ENCODE results near the gene HYAL2. TPM values are rescaled to one million over a fixed set of nuclear protein-coding genes. Genes with fewer than 3 reads are reported as not detected.

HYAL2 gene
- total and polyA plus RNA-seq, 7 donors, result 8.6 to 62.6 (median 42.4) TPM

- H3K36me3 ChIP-seq, result peaks cover 18 to 32% (median 23%) of the 10 kb centered on the region in 4 donors
- no peak for DNase-seq
- intact Hi-C loops (cut with DNase I), result no loop called here
Measured at GRCh38 chr3:50331364-50331907, 8.9 kb upstream of the HYAL2 start.

GRCh38 chr3:50330330-50330729 lies 7.8 kb upstream of the HYAL2 start:
- Histone ChIP-seq H3K4me1 (peaks cover 0 to 49% (median 46%) of the 10 kb centered on the region in 4 donors), H3K4me3 (no peak overlapping the region)

More at GRCh38 chr3:50331364-50331907, 8.9 kb upstream of the HYAL2 start:
- Histone ChIP-seq H3K27me3 (no peaks in the 10 kb centered on the region), H3K9me3 (no peaks in the 10 kb centered on the region), H3K4me3 (no peak overlapping the region), H3K27ac (no peak overlapping the region), H3K4me1 (peaks cover 0 to 58% (median 56%) of the 10 kb centered on the region in 4 donors)
- TF ChIP-seq POLR2A (IDR thresholded peaks at IDR 0.05) (no peak), EP300 (IDR thresholded peaks at IDR 0.05) (no peak), CTCF (IDR thresholded peaks at IDR 0.05) (no peak), POLR2AphosphoS5 (IDR thresholded peaks at IDR 0.05) (no peak)
- WGBS, 2 donors, result 97% methylated on average over 19 of the region's 19 CpGs

GRCh38 chr3:50327943-50328691 lies 5.6 kb upstream of the HYAL2 start, which contains the start of gene TUSC2:
Gene TUSC2, minus strand, starts transcription at chr3:50328223. Its CDS starts 124 bp downstream, at chr3:50328099.
- TF ChIP-seq POLR2A (IDR thresholded peaks at IDR 0.05) (peak; percentile 67 to 76), POLR2AphosphoS5 (IDR thresholded peaks at IDR 0.05) (peak; percentile 80 to 97 (median 92)), EP300 (IDR thresholded peaks at IDR 0.05) (no peak), CTCF (IDR thresholded peaks at IDR 0.05) (no peak)
- 1 to 2% methylated on average over 55 of the region's 55 CpGs for WGBS, 2 donors
- intact Hi-C loops (cut with DNase I), result loop anchor here (5.0 to 10.0 kb wide), 2 partner anchors 66 to 1057 kb away; partner anchors contain the start of gene MANF
- peak within 1 kb of the TSS; percentile 75 to 100 (median 92) for H3K4me3 ChIP-seq
- H3K27me3 ChIP-seq, result no peaks in the 10 kb centered on the region
- H3K4me1 ChIP-seq, result peaks cover 0 to 39% (median 30%) of the 10 kb centered on the region in 4 donors
- H3K36me3 ChIP-seq, result peaks cover 18 to 49% (median 26%) of the 10 kb centered on the region in 4 donors
- H3K9me3 ChIP-seq, result no peaks in the 10 kb centered on the region
- peak within 1 kb of the TSS; percentile 82 to 97 (median 86) for H3K27ac ChIP-seq
- DNase-seq, result peak; percentile 99

More at GRCh38 chr3:50330330-50330729, 7.8 kb upstream of the HYAL2 start:
- H3K36me3 ChIP-seq, result peaks cover 18 to 43% (median 26%) of the 10 kb centered on the region in 4 donors
- no peaks in the 10 kb centered on the region for H3K9me3 ChIP-seq
- TF ChIP-seq POLR2AphosphoS5 (IDR thresholded peaks at IDR 0.05) (no peak), CTCF (IDR thresholded peaks at IDR 0.05) (no peak), POLR2A (IDR thresholded peaks at IDR 0.05) (no peak), EP300 (IDR thresholded peaks at IDR 0.05) (no peak)
- 95 to 97% methylated on average over 10 of the region's 10 CpGs for WGBS, 2 donors
- intact Hi-C loops (cut with DNase I), result no loop called here
- H3K27me3 ChIP-seq, result no peaks in the 10 kb centered on the region
- no peak overlapping the region for H3K27ac ChIP-seq
- no peak for DNase-seq

- intact Hi-C loops (cut with DNase I), result loop anchor here (5.0 to 10.0 kb wide), 2 partner anchors 65 to 1058 kb away; partner anchors contain the start of gene MANF
- no peak for DNase-seq
- H3K9me3 ChIP-seq, result no peaks in the 10 kb centered on the region
- TF ChIP-seq POLR2AphosphoS5 (IDR thresholded peaks at IDR 0.05) (no peak), CTCF (IDR thresholded peaks at IDR 0.05) (no peak), POLR2A (IDR thresholded peaks at IDR 0.05) (no peak)
- H3K27me3 ChIP-seq, result no peaks in the 10 kb centered on the region
- 65 to 75% methylated on average over 4 of the region's 4 CpGs for WGBS, 2 donors
- peak overlapping the region; percentile 75 to 100 (median 92) for H3K4me3 ChIP-seq
- peak overlapping the region in 3 of 4 donors; percentile 82 to 97 (median 88) for H3K27ac ChIP-seq
- peaks cover 0 to 45% (median 34%) of the 10 kb centered on the region in 4 donors for H3K4me1 ChIP-seq
- peaks cover 18 to 47% (median 26%) of the 10 kb centered on the region in 4 donors for H3K36me3 ChIP-seq
Measured at GRCh38 chr3:50327129-50327528, 4.6 kb upstream of the HYAL2 start.

Data from sigmoid colon (tissue), 7 donors.